Measurements from ENCODE around the gene TNS4.

GRCh38 chr17:40522250-40522960 is 21.0 kb upstream of the TNS4 start:
- TF ChIP-seq TEAD1 (CRISPR knock-in tag; IDR thresholded peaks at IDR 0.05) (no peak), EGR1 (conservative IDR thresholded peaks at IDR 0.05) (no peak), ZNF830 (CRISPR knock-in tag; IDR thresholded peaks at IDR 0.05) (no peak)

Data from K562 (cell line).